Omental fat pad (tissue), 4 donors: ENCODE results near the gene SCFD2. TPM values are rescaled to one million over a fixed set of nuclear protein-coding genes. Genes with fewer than 3 reads are reported as not detected.
"Not testable (repeated sequence)": the region's sequence is repeated elsewhere in the genome, so short reads cannot be mapped to it uniquely, and the experiment has no call there.

Experiments used
- ATAC-seq: fragments of 150-250 bp; one replicate; pipeline ENCODE4 v1.9.1; 2016; ENCODE audit warnings: mild to moderate bottlenecking, moderate library complexity; ENCODE audit not compliant: low FRiP score
- DNase-seq: peaks from one replicate; pipeline ENCODE4 v3.0.0-alpha.2; 2019; ENCODE audit warnings: low spot score
- total RNA-seq, 4 donors: library from RNA; depleted of rRNA; stranded (reverse); fragments of >200 nt; gene quantifications; one replicate each; pipeline ENCODE4 v1.1.0, GENCODE V29; 2016
- TF ChIP-seq, protein P1 (sequence below), 3 donors: fragments of 450-650 bp; IDR thresholded peaks; one replicate each; pipeline ENCODE4 v1.5.1; 2016 to 2017; ENCODE audit warnings: antibody characterized with exemption in 3 of 3, mild to moderate bottlenecking in 3 of 3, moderate library complexity in 2 of 3

Gene SCFD2
- total RNA-seq, 4 donors from 2014 or later: 26.4 to 65.6 (median 28.4) TPM

DNA sequence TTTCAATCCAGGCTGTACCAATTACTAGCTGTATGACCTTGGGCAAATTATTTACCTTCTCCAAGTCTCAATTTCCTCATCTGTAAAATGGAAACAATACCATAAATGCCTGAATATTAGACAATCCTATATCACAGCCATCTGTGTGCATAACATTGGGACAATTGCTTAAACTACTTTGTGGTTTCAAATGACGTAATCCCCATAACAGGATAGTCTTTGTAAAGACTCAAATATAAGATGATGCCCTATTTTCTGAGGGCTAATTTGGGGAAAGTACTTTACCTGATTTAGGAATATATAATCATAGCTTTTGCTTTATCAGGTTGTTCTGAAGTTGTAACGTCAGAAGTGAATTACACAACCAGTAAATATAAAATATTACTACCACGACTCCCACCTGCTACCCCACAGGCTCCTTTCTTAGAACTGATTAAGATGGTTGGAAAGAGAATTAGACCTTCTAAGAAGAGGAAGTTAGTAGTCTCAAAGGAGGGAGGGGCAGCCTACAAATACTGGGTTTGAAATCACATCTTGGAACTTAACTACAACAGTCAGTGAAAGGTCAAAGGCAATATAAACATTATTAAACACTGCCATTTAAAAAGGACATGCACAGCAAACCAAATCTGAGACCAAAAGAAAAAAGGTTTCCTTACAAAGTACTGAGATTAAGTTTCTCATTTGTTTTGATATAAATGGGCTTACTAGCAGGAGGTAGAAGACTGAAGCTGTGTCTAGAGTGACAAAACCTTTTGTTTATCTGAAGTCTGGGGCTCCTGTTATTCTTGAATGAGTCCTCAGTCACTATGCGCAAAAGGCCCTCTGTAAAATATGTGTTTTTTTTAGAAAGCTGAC is 215.0 kb downstream of the SCFD2 start:
- ATAC-seq (no peak), DNase-seq (no peak)
- TF ChIP-seq, protein P1, sequence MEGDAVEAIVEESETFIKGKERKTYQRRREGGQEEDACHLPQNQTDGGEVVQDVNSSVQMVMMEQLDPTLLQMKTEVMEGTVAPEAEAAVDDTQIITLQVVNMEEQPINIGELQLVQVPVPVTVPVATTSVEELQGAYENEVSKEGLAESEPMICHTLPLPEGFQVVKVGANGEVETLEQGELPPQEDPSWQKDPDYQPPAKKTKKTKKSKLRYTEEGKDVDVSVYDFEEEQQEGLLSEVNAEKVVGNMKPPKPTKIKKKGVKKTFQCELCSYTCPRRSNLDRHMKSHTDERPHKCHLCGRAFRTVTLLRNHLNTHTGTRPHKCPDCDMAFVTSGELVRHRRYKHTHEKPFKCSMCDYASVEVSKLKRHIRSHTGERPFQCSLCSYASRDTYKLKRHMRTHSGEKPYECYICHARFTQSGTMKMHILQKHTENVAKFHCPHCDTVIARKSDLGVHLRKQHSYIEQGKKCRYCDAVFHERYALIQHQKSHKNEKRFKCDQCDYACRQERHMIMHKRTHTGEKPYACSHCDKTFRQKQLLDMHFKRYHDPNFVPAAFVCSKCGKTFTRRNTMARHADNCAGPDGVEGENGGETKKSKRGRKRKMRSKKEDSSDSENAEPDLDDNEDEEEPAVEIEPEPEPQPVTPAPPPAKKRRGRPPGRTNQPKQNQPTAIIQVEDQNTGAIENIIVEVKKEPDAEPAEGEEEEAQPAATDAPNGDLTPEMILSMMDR (IDR thresholded peaks at IDR 0.05): no peak

DNA sequence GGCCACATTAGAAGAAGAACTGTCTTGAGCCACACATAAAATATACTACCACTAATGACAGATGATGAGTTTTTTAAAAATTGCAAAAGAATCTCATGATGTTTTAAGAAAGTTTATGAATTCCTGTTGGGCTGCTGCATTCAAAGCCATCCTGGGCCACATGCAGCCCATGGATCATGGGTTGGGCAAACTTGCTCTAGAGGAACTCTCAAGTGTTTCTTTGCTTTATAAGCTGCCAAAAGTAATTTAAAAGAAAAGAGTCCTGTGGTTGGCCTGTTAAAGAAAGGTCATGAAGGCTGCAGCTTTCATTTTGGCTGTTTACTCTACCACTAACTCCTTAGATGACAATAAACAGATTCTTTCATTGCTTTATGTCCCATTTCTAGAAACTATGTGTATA is 218.2 kb downstream of the SCFD2 start:
- TF ChIP-seq, protein P1 (IDR thresholded peaks at IDR 0.05): no peak
- no peak for DNase-seq
- no peak for ATAC-seq

DNA sequence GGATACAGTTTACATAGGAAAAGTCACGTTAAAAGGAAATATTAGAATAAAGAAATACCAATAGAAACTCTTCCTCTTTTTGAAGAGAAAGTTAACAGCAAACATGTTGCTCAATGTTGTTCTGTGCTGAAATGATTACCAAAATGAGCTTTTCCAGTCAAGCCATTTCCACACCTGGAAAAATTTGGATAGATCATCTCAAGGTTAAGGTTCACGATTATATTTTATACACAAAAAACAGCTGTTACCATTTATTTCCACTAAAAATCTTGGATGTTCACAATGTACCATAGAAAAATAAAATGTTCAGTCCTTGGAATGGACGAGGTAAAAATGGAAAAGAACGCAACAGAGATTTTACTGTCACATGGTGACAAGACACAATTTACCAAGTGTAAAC is 218.7 kb downstream of the SCFD2 start:
- DNase-seq (no peak), ATAC-seq (no peak)
- TF ChIP-seq, protein P1 (IDR thresholded peaks at IDR 0.05): no peak

DNA sequence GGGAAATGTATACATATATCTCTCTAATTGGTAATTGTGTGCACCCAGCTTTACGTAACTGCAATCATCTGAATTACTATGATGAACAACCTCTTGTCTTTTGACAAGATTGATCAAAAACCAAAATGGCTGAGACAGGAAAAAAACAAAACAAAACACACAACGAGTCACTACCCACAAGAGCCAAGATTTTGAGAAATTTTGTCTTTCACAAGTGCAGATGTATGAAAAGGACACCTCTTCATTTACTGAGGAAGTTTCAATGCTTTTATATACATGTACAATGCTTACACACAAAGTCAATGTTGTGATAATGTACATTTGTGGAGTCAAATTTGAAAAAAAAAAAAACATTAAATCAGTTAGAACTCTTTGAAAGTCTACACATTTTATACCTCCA is 224.6 kb downstream of the SCFD2 start:
- DNase-seq (no peak), ATAC-seq (no peak)
- TF ChIP-seq, protein P1 (IDR thresholded peaks at IDR 0.05): no peak

DNA sequence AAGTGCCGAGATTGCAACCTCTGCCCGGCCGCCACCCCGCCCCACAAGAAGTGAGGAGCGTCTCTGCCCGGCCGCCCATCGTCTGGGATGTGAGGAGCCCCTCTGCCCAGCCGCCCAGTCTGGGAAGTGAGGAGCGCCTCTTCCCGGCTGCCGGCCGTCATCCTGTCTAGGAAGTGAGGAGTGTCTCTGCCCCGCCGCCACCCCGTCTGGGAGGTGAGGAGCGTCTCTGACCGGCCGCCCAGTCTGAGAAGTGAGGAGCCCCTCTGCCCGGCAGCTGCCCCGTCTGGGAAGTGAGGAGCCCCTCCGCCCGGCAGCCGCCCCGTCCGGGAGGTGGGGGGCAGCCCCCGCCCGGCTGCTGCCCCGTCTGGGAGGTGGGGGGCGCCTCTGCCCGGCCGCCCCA is 226.6 kb downstream of the SCFD2 start:
- not testable (repeated sequence) for ATAC-seq, DNase-seq

DNA sequence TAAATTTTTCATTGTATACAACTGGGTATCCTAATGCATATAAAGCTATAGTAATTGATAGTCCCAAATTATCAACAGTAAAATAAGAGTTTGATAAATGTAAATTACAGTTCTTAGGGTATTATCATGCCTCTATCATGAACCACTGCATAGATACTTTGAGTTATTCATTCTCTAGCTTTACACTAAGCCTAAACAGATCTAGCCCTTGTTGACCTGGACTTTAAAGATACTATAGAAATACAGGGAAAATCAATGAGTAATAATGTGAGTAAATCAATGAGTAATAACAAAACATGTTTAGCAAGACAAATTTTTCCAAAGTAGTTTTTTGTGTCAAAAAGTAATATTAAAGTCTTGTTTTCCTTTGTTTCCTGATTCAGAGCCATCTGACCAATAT is 228.4 kb downstream of the SCFD2 start:
- TF ChIP-seq, protein P1 (IDR thresholded peaks at IDR 0.05): no peak

DNA sequence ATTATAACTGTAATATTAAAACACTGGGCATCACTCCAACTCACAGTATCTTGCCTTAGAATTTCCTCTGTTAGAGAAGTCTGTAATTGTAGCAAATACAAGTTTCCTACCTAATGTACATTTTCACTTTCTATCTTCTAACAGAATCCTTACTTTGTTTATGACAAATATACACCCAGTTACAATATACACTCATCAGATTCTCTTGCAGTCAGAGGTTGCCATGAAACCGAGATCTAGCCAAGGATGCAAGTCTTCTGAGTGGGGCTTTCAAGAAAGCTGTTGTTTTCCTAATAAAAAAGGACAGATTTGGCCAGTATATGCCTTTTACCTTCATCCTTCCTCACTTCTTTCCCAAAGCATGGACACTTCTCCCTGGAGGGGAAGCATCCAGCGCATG is 228.9 kb downstream of the SCFD2 start:
- TF ChIP-seq, protein P1 (IDR thresholded peaks at IDR 0.05): no peak
- DNase-seq (no peak), ATAC-seq (no peak)

More for the DNA sequence above, 228.4 kb downstream of the SCFD2 start:
- DNase-seq (no peak), ATAC-seq (no peak)
